Thoracic aorta (tissue), 2 donors: Measurements from ENCODE around the gene DNAJC17. TPM values are rescaled to one million over a fixed set of nuclear protein-coding genes. Genes with fewer than 3 reads are reported as not detected.

ENCODE experiments used
- ATAC-seq: fragments of 150-250 bp; one replicate; pipeline ENCODE4 v1.8.0; 2017; ENCODE audit warnings: low read depth; ENCODE audit not compliant: insufficient number of reproducible peaks, low FRiP score
- DNase-seq: peaks from one replicate; pipeline ENCODE4 v3.0.0-alpha.2; 2020; ENCODE audit warnings: low spot score
- H3K27ac ChIP-seq, 2 donors: fragments of 200-600 bp; sonication (generic); 1 replicate in 1 of 2; 2 replicates in 1 of 2; pipeline ENCODE4 v1.5.1; 2016; ENCODE audit warnings: mild to moderate bottlenecking in 2 of 2, moderate library complexity in 2 of 2
- H3K27me3 ChIP-seq: fragments of 200-600 bp; sonication (generic); replicated peaks from 2 replicates; pipeline ENCODE4 v1.6.0; 2016; ENCODE audit warnings: mild to moderate bottlenecking; ENCODE audit not compliant: insufficient read depth
- H3K36me3 ChIP-seq: fragments of 200-600 bp; sonication (generic); one replicate; pipeline ENCODE4 v1.5.1; 2016
- H3K4me1 ChIP-seq, 2 donors: fragments of 200-600 bp; sonication (generic); 1 replicate in 1 of 2; 2 replicates in 1 of 2; pipeline versions ENCODE4 v1.5.1 to v1.6.0; 2016; ENCODE audit warnings: low read depth in 2 of 2, mild to moderate bottlenecking in 1 of 2; ENCODE audit not compliant: control insufficient read depth in 1 of 2
- H3K4me3 ChIP-seq: fragments of 200-600 bp; sonication (generic); 2 replicates; pipeline ENCODE4 v1.5.1; 2016; ENCODE audit warnings: mild to moderate bottlenecking
- H3K9me3 ChIP-seq: fragments of 200-600 bp; sonication (generic); 2 replicates; pipeline ENCODE4 v1.5.1; 2016
- total RNA-seq, 2 donors: library from RNA; depleted of rRNA; stranded (reverse); fragments of >200 nt; gene quantifications; one replicate each; pipeline versions ENCODE4 v1.1.0 to v1.2.3, GENCODE V29; 2016
- TF ChIP-seq, protein P1 (sequence below): fragments of 200-600 bp; sonication (generic); IDR thresholded peaks from one replicate; pipeline ENCODE4 v1.5.1; 2019; ENCODE audit warnings: antibody characterized with exemption

DNAJC17 gene
- total RNA-seq, 2 donors from 2014 or later, result 6.1 to 20.4 TPM

DNA sequence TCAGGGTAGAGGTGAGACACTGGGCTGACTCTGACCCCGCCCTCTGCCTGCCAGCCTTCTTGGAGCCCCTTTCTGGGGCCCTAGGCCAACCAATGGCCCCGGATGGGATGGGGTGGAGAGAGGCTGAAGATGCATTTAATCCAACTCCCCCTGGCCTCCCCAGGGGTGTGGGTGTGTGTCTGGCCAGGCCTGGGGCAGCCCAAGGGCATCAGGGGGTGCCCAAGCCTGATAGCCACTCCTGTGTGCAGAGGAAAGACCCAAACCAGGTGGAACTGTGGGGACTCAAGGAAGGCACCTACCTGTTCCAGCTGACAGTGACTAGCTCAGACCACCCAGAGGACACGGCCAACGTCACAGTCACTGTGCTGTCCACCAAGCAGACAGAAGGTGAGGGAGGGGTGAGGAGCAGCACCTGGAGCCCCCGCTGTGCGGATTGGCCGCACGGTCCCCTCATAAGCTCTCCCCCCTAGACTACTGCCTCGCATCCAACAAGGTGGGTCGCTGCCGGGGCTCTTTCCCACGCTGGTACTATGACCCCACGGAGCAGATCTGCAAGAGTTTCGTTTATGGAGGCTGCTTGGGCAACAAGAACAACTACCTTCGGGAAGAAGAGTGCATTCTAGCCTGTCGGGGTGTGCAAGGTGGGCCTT is 46.1 kb upstream of the DNAJC17 start:
- DNase-seq (no peak), ATAC-seq (no peak)
- no peak overlapping the region for H3K27ac ChIP-seq
- no peaks in the 10 kb centered on the region for H3K9me3 ChIP-seq
- TF ChIP-seq, protein P1, sequence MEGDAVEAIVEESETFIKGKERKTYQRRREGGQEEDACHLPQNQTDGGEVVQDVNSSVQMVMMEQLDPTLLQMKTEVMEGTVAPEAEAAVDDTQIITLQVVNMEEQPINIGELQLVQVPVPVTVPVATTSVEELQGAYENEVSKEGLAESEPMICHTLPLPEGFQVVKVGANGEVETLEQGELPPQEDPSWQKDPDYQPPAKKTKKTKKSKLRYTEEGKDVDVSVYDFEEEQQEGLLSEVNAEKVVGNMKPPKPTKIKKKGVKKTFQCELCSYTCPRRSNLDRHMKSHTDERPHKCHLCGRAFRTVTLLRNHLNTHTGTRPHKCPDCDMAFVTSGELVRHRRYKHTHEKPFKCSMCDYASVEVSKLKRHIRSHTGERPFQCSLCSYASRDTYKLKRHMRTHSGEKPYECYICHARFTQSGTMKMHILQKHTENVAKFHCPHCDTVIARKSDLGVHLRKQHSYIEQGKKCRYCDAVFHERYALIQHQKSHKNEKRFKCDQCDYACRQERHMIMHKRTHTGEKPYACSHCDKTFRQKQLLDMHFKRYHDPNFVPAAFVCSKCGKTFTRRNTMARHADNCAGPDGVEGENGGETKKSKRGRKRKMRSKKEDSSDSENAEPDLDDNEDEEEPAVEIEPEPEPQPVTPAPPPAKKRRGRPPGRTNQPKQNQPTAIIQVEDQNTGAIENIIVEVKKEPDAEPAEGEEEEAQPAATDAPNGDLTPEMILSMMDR, result no peak
- H3K27me3 ChIP-seq, result no peaks in the 10 kb centered on the region
- H3K36me3 ChIP-seq, result no peaks in the 10 kb centered on the region
- H3K4me3 ChIP-seq, result no peak overlapping the region
- no peaks in the 10 kb centered on the region for H3K4me1 ChIP-seq

DNA sequence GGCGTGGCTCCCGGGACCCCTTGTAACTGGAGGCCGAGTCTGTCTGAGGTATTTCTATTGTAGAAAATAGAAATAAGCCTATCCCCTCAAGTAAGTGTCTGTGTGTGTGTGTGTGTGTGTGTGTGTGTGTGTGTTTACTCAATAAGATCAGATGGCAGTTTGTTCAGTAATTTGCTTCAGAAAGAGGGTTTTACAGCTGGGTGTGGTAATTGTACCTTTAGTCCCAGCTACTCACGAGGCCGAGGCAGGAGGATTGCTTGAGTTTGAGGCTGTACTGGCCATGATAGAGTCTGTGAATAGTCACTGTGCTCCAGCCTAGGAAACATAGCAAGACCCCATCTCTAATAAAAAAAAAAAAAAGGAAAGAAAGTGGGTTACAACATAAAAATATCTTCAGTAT is 45.3 kb upstream of the DNAJC17 start:
- no peaks in the 10 kb centered on the region for H3K4me1 ChIP-seq
- H3K9me3 ChIP-seq, result no peaks in the 10 kb centered on the region
- H3K4me3 ChIP-seq, result no peak overlapping the region
- ATAC-seq (no peak), DNase-seq (no peak)
- TF ChIP-seq, protein P1, result no peak
- no peak overlapping the region for H3K27ac ChIP-seq
- H3K36me3 ChIP-seq, result no peaks in the 10 kb centered on the region
- H3K27me3 ChIP-seq, result no peaks in the 10 kb centered on the region

DNA sequence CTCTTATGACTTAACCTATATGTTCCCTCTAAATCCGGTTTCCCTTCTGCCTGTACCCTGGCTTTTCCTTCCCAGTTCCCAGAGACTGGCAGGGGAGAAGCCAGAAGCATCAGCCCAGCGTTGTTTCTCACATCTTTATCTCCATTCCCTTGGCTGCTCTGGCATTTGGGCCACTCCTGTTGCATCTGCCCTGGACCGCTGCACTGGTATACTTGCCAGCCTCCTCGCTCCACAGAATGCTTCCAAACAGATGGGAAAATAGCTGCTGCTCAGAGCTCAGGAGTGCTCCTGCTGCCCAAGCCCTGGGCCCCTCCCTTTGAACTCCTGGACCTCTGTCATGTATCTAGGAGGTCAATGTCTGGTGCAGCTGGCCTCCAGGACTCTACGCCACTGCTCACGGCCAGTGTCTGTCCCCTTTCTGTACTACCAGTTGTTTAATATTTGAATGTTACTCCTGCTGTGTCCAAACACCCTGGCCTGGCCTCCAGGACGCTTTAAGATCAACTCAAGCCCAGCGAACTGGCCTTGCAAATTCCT is 43.4 kb upstream of the DNAJC17 start:
- Histone ChIP-seq H3K9me3 (no peaks in the 10 kb centered on the region), H3K4me3 (no peak overlapping the region), H3K27me3 (peaks cover 2% of the 10 kb centered on the region), H3K36me3 (no peaks in the 10 kb centered on the region), H3K4me1 (no peaks in the 10 kb centered on the region), H3K27ac (no peak overlapping the region)
- DNase-seq (no peak), ATAC-seq (no peak)
- TF ChIP-seq, protein P1, result no peak

DNA sequence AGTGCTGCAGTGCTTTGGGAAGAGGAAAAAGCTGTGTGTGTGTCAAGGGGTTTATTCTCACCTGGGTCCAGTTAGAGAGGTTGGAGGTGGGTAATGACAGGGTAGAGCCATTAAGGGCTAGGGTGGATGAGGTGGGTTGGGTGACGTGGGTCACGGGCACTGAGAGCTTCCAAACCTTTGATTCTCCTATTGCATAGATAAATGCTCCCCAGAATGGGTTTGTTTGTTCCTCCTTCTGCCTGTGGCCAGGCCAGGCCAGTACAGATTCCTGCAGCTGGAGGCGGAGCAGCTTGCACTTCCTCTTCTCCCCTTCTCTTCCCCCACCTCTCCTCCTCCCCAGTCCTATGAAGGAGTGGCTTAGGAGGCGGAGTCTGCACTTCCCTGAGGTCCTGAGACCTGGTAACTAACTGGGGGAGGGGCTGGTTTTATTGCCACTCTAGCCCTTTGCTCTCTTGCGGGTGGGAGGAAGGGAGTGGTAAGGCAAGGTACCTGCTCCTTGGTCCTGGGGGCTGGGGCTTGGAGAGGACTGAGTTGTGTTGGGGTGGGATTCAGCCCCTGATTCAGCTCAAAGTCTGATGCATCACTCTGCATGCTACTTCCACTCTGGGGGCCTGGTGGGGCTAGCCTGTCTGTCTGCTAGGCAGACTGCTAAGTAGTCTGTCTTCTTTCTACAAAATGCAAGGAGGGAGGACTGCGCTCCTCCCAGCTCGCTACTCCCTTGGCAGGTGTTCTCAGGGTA is 40.1 kb upstream of the DNAJC17 start:
- Histone ChIP-seq H3K4me3 (no peak overlapping the region), H3K36me3 (no peaks in the 10 kb centered on the region), H3K27me3 (peaks cover 5% of the 10 kb centered on the region), H3K4me1 (peaks cover 14 to 23% of the 10 kb centered on the region in 2 donors), H3K9me3 (no peaks in the 10 kb centered on the region), H3K27ac (no peak overlapping the region)
- ATAC-seq (no peak), DNase-seq (no peak)
- TF ChIP-seq, protein P1, result no peak

DNA sequence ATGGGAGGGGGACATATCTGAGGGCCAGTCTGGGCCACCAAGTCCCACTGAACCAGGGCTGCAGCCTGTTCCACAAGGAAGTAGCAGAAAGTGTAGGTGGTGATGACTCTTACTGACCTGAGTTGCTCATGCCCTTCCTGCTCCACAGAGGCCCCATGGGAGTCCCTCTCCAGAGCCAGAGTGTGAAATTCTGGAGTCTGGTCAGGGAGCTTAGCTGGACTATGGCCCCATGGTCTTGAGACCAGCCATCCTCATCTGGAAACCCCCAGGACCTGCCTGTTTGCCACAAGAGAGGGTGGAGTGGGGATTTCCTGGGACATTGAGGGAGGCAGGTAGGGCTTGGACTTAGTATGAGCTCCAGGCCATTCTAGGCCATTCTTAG is 39.6 kb upstream of the DNAJC17 start:
- Histone ChIP-seq H3K27me3 (peaks cover 5% of the 10 kb centered on the region), H3K4me1 (peaks cover 14 to 23% of the 10 kb centered on the region in 2 donors), H3K27ac (no peak overlapping the region), H3K4me3 (no peak overlapping the region), H3K9me3 (no peaks in the 10 kb centered on the region), H3K36me3 (no peaks in the 10 kb centered on the region)
- DNase-seq (no peak), ATAC-seq (no peak)
- TF ChIP-seq, protein P1, result no peak
